Posterior vena cava (tissue), 2 donors: ENCODE data around the gene PDE4D. TPM values are rescaled to one million over a fixed set of nuclear protein-coding genes. Genes with fewer than 3 reads are reported as not detected.

Experiments
- DNase-seq: peaks from one replicate; pipeline ENCODE4 v3.0.0-alpha.2; 2020; ENCODE audit warnings: low spot score
- intact Hi-C, 2 donors: fragments of 100-400 bp; cut with DNase I; formaldehyde crosslinking; loops; one replicate each; pipeline versions ENCODE4 v1.14.1 to v1.14.2; 2022 to 2023
- total RNA-seq, 2 donors: library from RNA; stranded (reverse); fragmentation: NEBNext Ultra II Directional; extraction: Animal tissue kit (Norgen Biotek cat#: 25700); gene quantifications; one replicate each; pipeline ENCODE4 v1.2.1, GENCODE V29; 2021
- donor health status: DM: yes; HTN: yes; CAD: no.
- donor health status: DM: yes; HTN: yes; CAD: no.

Gene PDE4D
- total RNA-seq, 2 donors from 2014 or later = 72.4 to 106 TPM

- DNase-seq = no peak
- intact Hi-C loops = no loop called here
Observed at GRCh38 chr5:59558501-59558900, 335.0 kb downstream of the PDE4D start.

DNA sequence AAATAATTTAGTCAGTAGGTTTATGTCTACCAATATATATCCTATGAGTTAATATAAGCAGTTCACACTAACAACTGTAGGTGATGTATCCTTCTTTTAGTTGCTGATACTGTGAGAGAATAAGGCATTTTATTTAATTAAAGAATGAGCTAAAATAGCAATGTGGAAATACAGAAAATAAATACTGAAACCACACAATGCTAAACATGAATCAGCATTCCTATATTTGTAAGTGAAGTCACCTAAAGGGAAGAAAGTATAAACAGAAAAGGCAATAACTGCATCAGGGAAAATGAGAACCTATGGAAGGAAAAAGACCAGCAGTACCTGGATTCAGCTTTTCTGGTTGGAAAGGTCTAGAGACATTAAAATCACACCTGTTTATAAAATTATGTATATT, 336.0 kb downstream of the PDE4D start:
- DNase-seq = no peak
- intact Hi-C loops = no loop called here

DNA sequence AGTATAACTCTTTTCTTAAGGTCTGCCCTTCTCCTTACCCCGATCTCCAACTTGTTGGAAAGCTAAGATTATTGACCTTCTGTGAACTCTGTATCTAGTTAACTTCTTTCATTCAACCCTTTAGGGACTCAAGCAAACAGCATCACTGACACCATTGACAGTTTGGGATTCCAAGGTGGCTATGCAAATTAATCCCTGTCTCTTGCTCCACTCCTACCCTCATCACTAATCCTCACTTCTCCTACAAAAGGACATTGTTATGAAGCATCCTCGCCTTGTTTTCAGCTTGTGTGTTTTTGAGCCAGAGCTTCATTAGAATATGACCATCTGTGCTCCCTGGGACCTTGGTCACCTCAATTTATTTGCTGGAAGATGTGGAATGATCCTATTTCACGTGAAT, 337.9 kb downstream of the PDE4D start:
- intact Hi-C loops = no loop called here
- no peak for DNase-seq

DNA sequence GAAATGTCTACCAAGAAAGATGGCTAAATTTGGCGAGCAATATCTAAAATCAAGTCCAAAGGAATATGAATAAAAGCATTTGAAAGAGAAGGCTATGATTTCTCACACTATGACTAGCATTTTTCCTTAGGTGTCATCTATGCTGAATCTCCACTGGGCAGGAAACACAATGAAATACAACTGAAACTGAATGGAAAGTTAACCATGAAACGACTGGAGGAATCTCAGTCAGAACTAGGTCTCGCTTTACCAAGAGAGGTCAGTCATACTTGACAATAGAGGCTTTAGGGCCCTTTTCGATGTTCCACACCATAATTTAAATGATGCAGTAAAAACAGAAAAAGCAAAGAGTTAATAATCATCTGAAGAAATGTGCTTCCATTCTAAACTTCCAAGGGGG, 339.0 kb downstream of the PDE4D start:
- intact Hi-C loops = no loop called here
- DNase-seq = no peak

GRCh38 chr5:59553992-59554391, 339.5 kb downstream of the PDE4D start:
- intact Hi-C loops = no loop called here
- DNase-seq = no peak

DNA sequence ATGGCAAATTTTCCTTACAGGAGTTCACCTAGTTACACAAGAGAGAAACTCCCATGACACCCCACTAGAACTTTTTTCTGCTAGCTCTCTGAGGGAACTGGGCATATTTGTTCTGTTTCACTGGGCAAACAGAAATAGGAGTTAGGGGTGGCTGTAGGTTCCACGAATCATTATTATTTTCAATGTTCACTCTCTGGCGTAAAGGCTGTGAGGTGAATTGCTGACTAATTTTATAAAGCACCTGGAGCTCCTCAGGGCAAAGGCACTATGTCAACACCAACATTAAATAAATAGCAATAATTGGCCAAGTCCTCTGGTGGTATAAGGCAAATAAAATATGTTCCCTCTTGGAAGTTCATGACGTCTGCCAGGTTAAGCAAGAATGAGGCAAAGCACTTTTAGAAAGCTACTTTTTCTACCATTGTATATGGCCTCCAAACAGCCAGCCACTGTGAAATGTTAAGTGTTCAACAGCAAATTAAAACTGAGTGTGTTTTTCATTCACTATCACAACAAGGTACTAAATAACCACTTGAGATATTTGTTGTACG, 344.6 kb downstream of the PDE4D start:
- no peak for DNase-seq
- intact Hi-C loops = no loop called here

- intact Hi-C loops = no loop called here
Observed at GRCh38 chr5:59547731-59548130, 345.8 kb downstream of the PDE4D start.

DNA sequence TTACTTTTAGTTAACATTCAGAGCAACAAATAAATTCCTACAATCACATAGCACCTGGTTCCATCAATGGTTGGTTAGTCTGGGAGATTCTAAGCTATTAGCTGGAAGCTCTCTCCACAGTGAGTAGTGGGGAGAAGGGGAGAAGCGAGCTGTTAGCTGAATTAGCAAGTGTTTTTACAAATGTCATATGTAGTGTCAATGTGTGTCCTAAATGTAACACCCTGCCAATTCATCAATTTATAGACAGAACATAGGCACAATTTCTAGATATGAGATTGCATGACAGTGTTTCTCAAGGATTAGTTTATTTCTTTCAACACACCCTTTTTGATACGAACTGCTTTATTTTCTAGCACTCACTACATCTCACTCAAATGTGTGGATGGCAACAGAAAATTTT, 349.0 kb downstream of the PDE4D start:
- intact Hi-C loops = no loop called here
- DNase-seq = no peak

More at GRCh38 chr5:59547731-59548130, 345.8 kb downstream of the PDE4D start:
- DNase-seq = no peak

DNA sequence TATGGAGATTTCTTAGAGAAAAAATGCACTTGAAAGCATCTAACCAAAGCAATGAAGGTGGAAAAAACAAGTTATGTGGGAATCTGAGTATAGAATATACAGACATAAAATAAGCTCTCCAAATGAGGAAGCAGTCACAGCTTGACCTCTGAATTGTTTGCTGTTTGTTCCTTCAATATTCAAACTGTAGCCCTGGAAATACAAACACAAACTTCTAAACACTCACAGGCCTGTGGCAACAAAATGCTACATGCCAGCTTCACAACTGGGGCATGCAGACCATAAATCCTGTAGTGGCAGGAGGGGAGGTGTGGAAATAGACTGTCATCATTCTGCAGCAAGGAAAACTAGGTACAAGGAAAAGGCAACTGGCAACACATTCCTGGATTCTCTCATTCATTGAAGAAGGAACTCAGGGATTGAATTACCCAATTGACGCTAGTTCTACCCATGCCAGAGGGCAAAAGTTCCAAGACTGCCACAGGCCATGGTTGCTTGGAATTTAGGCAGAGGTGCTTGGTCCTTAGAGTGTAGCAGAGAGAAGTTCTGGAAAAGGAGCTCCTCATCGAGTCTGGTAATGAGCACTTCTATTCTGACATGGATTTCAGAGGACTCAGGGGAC, 349.6 kb downstream of the PDE4D start:
- intact Hi-C loops = no loop called here
- no peak for DNase-seq

GRCh38 chr5:59542851-59543820, 350.4 kb downstream of the PDE4D start:
- intact Hi-C loops = no loop called here
- no peak for DNase-seq

- no peak for DNase-seq
- intact Hi-C loops = no loop called here
Observed at GRCh38 chr5:59542306-59542705, 351.2 kb downstream of the PDE4D start.

DNA sequence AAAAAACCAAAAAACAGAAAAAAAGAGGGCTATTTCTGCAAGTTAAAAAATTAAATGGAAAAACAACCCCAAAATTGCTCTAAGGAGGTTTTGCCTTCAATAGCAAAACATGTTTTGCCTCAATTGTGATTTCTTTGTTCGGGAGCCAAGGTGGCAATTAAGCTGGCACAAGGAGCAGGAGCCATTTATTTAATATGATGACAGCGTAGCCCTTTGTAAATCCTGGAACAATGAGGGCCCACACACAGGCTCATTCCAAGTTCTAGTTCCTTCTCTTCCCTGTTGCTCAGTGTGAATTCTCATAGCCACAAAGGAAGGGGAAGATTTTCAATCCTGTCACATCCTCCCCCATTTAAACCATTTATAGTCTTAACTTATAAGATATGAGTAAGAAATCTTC, 353.2 kb downstream of the PDE4D start:
- intact Hi-C loops = no loop called here
- DNase-seq = no peak

DNA sequence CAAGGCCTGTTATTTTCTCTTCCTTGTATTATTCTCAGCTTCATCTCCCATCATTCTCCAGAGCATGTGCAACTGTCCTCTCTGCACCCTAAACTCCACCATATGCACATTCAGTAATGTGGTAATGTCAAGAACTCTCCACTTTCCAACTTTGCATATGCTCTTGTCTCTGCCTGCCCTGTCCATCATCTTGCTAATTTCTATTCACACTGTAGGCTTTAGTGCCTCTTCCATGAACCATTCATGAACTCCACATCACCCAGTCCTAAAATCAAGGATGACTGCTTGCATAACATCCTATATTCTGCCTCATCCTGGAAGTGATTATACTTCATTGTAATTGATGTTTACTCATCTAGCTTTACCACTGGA, 354.8 kb downstream of the PDE4D start:
- DNase-seq = no peak
- intact Hi-C loops = no loop called here

- DNase-seq = no peak
- intact Hi-C loops = no loop called here
Observed at GRCh38 chr5:59537961-59538749, 355.4 kb downstream of the PDE4D start.

GRCh38 chr5:59536875-59537274, 356.7 kb downstream of the PDE4D start:
- no peak for DNase-seq
- intact Hi-C loops = no loop called here

- no peak for DNase-seq
- intact Hi-C loops = no loop called here
Observed at GRCh38 chr5:59535561-59535960, 358.0 kb downstream of the PDE4D start.

- intact Hi-C loops = no loop called here
- no peak for DNase-seq
Observed at GRCh38 chr5:59533730-59534108, 359.8 kb downstream of the PDE4D start.

- no peak for DNase-seq
- intact Hi-C loops = no loop called here
Observed at GRCh38 chr5:59532979-59533729, 360.4 kb downstream of the PDE4D start.

DNA sequence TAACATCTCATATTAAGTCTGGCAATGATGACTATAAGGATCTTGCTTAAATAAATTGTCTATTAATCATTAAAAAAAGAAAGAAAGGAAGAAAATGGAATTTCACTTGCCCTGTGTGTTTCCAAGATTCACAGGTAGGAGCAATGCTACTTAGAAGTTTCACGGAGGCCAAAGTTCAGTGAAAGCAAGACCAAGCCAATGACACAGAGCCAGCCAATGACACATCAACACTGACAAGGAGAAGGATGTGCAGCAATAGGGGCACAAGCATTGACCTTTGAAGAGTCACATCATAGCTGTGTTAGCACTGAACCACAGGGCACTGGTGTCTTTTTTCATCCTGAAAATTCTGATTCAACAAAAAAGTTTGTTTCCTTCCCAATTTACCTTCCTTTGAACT, 364.3 kb downstream of the PDE4D start:
- intact Hi-C loops = no loop called here
- no peak for DNase-seq
